Suppressor macrophage treated with lipopolysaccharide for 4 hours (primary cell): ENCODE data around the gene WDR1.

Experiments used
- DNase-seq: peaks from one replicate; pipeline ENCODE4 v3.0.0-alpha.2; 2020

The WDR1 gene

DNA sequence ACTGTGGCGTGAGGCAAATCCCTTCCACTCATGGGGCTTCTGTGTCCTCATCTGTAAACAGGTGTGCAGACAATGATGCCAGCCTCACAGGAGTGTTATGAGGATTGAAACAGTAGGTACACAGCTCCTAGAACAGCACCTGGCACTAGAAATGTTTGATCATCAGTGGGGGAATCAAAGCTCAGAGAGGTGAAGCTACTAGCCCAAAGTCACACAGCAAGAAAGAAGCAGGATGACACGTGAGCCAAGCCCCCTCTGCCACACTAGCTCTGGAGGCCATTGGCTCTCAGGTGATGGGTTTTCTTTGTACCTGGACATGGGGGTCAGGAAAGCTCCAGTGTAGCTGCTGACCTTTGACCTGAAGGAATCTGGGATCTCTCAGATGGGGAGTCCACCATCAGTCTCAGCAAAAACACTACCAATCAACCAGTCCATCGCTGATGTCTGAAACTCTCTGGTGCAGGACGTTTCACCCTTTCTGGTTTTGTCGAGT lies 81.9 kb downstream of the WDR1 start:
- DNase-seq, result no peak

DNA sequence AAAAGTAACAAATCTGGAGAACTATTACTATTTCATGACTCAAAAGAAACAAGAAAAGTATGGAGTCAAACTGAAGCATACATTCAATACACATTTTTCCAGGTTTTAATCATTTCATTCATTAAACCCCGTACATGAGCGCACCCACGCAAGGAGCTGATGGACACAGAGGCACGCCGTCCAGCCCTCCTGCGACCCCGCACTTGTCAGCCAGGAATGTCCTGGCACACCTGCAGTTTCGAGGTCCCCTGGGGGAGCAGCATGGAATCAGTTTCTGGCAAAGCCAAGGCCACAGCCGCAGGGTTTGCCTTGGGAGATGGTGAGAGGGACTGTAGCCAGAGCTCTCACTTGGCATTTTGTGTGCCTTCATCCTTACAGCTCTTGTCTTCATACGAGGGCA lies 82.5 kb downstream of the WDR1 start:
- no peak for DNase-seq

- peak; percentile 64 for DNase-seq
Measured at GRCh38 chr4:10033191-10033881, 83.3 kb downstream of the WDR1 start.

GRCh38 chr4:10032625-10033024 lies 84.0 kb downstream of the WDR1 start:
- DNase-seq, result peak; percentile 84

DNA sequence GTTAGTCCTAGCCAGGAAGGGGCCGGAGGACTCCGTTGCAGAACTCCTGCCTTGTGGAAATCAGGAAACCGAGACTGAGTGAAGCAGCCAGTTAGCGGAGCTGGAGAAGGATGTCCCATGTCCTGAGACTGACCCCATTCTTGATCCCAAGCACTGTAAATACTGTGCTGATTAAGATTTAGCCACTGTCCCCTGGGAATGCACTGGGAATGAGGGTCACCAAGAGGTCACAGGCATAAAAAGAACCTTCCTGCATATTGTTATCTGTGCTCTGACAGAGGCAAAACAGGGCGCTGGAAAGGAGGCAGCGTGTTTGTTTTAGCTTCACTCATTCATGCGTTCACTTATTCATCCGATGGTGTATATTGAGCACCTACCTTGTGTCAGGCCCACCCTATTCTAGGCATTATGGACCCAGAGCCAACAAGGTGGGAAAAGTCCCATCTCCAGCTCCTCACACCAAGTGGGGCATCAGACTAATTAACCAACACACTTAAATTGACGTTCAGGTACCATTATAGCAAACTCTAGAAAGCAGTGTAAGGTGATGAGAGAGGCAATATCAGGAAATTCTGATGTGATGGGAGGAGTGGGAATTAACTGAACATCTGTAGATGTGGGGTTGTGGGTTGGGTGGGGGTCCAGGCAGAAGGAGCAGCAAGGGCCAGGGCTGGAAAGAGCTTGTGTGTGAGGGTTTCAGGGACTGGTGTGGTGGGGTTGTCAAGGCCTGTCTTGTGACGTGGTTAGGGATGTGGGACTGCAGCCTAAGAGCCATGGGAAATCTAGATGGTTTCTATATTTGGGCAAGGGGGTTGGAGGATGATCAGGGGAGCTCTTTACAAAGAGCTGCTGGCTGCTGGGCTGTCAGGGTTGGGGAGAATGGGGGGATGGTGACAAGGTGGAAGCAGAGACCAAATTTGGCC lies 84.7 kb downstream of the WDR1 start:
- DNase-seq, result no peak

GRCh38 chr4:10030972-10031667 lies 85.5 kb downstream of the WDR1 start:
- DNase-seq, result no peak

- no peak for DNase-seq
Measured at GRCh38 chr4:10029403-10029802, 87.2 kb downstream of the WDR1 start.

DNA sequence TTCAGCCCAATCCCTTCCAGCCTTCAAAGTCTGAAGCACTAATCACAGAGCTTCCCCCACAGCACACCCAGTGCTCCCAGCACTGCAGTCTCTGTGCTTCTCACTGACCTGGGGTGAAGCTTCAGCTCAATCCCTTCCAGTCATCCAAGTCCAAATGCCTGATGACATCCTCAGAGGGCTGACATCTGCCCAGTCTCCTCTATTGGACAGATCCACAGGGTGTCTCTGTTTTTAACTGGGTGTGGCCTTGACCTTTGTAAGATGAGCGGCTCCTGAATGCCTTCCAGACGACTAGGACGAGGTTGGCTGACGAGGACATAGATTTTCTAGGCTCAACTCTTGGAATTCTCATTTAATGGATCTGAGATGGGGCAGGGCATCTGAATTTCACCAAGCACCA lies 87.7 kb downstream of the WDR1 start:
- DNase-seq, result no peak

GRCh38 chr4:10026485-10026884 lies 90.1 kb downstream of the WDR1 start:
- DNase-seq, result no peak

GRCh38 chr4:10025230-10025806 lies 91.3 kb downstream of the WDR1 start:
- DNase-seq, result no peak
